Posterior cingulate gyrus (tissue), 11 donors: ENCODE measurements around the gene PTGS2.
"Not testable (repeated sequence)": the region's sequence is repeated elsewhere in the genome, so short reads cannot be mapped to it uniquely, and the experiment has no call there.

ENCODE experiments used
- DNase-seq, 10 donors: peaks; one replicate each; pipeline versions ENCODE4 v3.0.0 to v3.0.0-alpha.2; 2020 to 2021; ENCODE audit warnings: mixed read lengths in 3 of 10
- intact Hi-C: fragments of 100-400 bp; cut with DNase I; formaldehyde crosslinking; loops from one replicate; pipeline ENCODE4 v1.15.1; 2023

Gene PTGS2

DNA sequence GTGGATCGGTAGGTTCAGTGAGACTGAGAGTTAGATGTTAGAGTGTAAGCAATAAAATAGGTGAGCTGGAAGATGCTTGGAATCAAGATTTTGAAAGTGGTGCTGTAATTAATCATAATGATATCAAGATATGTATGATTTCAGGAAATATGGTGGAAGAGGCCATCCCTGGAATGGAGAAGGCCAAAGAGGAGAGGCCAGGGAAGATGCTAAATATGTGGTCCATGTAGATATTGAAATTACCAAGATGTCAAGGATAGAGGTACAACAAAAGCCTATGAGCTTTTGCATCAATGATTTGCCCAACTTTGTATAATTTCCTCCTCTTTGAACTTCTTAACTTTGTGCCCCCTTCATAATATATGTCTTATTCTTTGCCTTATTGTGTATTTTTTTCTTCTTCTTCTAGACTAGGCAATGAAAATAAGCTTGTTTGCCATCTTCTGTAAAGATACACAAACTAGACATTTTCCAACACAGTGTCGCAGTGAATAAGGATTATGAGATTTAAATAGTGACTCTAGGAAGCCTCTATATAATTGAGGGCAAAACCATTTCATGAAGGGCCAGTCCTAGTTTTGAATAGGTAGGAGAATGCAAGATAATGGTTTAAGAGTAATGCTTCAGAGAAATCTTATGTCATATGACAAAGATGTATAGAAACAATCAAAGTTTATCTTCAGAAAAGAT, 8.9 kb downstream of the PTGS2 start:
- intact Hi-C loops = no loop called here
- no peak for DNase-seq

DNA sequence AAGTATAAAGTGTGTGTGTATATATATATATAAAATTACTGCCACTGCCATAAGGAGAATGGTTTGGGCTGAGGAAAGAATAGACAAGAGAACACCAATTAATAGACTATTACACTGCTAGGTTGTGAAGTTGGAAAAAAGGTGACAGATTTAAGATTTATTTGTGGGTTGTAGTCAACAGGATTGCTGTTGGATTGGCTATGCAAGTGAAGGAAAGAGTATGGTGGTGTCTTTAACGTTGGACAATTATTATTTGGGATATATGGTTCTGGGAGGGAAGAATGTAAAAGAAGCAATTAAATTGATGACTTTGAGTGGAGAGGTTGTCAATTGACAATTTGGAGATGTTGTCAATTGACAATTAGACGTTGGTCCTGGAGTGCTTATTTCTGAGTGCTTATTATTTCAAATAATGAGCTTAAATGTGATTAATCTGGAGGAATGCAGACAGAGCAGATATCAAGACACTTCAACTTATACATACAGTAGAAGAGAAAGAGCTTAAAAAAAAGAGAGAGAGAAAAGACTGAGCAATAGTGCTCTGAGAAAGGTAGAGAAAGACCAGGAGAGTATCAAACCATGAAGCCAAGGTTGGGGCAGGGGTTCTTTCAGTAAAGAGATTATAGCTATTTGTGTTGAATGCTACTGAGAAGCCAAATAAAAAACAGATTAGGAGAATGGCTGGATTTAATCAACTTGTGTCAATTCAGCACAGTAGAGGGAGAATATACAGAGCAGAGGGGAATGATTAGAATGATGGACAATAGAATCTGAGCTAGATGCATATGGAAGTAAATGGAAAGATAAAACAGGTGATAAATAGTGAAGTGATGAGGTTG, 9.7 kb downstream of the PTGS2 start:
- intact Hi-C loops = no loop called here

DNA sequence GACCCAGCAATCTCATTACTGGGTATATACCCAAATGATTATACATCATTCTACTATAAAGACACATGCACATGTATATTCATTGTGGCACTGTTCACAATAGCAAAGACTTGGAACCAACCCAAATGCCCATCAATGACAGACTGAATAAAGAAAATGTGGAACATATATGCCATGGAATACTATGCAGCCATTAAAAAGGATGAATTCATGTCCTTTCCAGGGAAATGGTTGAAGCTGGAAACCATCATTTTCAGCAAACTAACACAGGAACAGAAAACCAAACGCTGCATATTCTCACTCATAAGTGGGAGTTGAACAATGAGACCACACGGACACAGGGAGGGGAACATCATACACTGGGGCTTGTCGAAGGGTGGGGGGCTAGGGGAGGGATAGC, 10.4 kb downstream of the PTGS2 start:
- DNase-seq, intact Hi-C loops: not testable (repeated sequence)

More for the DNA sequence above, 9.7 kb downstream of the PTGS2 start:
- DNase-seq = no peak

DNA sequence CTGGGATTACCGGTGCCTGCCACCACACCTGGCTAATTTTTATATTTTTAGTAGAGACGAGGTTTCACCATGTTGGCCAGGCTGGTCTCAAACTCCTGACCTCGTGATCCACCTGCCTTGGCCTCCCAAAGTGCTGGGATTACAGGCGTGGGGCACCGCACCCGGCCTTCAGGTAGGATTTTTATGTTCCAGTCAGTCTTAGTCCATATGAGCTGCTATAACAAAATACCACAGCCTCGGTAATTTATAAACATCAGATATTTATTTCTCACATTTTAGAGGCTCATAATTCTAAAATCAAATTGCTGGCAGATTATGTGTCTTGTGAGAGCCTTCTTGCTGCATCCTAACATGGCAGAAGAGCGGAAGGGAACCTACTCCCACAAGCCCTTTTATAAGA, 16.0 kb downstream of the PTGS2 start:
- intact Hi-C loops, DNase-seq: not testable (repeated sequence)

DNA sequence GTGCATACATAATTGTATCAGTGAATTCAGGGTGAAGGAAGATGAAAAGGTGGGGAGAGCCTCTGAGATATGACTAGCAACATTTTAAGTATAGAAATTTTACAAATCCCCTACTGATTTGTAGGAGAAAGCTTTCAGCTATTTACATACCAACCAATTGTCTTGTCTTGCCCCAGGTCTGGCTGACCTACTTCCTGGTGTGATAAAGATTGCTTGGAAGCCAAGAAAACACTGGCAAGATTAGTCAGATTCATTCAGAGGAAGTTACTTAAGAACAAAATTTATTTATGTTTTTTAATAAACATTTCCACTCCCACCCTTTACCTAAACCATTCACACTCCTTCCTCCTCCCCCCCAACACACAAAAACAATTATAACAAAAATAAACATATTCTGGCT, 17.5 kb downstream of the PTGS2 start:
- DNase-seq = no peak
- intact Hi-C loops = no loop called here

DNA sequence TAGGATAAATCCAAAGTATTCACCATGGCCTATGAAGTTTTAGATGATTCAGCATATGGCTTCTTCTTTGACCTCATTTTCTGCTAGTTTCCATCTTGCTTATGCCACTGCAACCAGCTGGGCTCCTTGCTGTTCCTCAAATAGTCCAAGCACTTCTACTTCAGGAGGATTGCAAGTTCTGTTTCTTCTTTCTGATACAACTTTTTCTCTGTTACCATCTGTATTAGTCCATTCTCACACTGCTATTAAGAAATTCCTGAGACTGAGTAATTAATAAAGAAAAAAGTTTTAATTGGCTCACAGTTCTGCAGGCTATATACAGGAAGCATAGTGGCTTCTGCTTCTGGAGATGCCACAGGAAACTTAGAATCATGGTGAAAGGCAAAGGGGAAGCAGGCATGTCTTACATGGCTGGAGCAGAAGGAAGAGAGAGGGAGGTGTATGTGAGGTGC, 20.3 kb downstream of the PTGS2 start:
- intact Hi-C loops = no loop called here
- DNase-seq = no peak

DNA sequence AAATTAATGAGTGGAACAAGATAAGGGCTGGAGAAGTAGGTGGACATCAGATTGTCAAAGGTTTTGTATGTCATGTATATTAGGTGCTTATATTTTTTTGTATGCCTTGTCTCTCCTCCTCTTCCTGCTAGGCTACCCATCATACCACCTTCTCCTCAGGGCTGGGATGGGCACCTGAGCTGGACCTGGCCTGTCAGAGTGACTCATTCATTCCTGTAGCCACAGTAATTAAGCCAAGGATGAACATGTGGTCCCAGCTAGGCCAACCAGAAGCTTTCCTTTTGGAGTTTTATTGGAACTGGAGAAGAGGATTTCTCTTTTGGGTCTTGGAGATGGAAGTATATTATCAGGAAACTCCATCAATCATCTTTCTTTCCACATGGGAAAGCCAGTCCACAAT, 21.2 kb downstream of the PTGS2 start:
- intact Hi-C loops = no loop called here
- no peak for DNase-seq

DNA sequence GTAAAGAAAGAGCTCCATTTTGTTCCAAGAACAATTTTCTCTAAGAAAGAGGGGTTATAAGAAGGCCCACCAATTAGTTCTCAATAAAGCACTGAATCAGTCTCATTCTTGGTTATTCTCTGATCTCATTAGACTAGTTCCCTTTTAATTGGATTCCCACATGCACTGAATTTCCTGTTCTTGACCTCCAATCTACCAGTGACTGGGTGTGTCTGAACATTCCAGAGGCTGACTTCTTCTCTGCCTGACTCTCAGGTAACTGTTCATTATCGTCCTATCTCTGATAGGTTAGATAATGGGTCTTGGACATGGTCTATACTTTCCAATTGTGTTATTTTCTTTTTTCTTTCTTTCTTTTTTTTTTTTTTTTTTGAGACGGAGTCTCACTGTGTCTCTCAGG, 22.7 kb downstream of the PTGS2 start:
- intact Hi-C loops = no loop called here
- no peak for DNase-seq

DNA sequence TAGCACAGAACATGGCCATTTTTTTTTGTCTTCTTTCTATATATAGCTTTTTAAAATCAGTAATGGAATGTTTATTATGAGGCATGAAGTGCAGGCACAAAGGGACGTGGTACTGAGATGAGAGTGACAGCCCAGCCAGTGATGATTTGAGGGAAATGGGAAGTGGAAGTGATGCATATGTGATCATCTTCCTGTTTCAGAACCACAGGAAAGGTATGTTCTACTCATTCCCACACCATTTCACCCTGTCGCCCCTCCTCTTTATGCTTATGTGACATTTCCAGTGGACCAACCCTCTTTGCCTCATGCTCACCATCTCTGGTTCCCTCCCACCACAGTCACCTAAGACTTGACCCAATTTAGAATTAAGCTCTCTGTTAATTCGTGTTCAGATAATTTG, 24.3 kb downstream of the PTGS2 start:
- no peak for DNase-seq
- intact Hi-C loops = no loop called here

DNA sequence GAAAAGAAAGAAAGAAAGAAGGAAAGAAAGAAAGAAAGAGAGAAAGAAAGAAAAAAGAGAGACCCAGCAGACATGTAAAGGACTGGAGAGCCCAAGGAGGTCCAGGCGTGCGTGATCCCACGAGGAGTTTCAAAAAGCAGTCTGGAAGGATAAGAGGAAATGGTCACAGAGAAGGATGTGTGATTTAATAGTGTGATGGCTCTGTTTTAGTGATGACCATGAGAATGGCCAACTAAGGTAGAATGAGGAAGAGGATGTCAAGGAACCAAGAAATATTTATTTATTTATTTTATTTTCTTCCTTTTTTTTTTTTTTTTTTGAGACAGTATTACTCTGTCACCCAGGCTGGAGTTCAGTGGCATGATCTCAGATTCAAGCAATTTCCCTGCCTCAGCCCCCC, 25.5 kb downstream of the PTGS2 start:
- DNase-seq = no peak
- intact Hi-C loops = no loop called here

DNA sequence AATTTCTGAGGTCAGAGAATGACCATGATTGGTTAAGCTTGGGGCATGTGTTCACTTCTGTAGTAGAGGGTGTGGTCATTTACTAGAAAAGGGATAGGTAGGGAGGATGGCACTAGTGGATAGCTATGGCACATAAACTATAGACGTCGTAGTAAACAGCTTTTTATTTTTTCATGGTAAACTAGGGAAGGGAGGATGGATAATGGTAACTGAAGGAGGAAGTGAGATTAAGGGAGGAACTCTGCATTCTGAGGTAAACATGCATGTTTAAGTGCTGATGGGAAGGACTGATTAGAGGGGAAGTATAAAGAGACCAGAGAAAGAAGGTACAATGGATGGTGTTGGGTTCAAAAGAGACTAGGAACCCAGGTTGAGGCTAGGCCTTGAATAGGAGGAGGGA, 26.9 kb downstream of the PTGS2 start:
- no peak for DNase-seq
- intact Hi-C loops = no loop called here

DNA sequence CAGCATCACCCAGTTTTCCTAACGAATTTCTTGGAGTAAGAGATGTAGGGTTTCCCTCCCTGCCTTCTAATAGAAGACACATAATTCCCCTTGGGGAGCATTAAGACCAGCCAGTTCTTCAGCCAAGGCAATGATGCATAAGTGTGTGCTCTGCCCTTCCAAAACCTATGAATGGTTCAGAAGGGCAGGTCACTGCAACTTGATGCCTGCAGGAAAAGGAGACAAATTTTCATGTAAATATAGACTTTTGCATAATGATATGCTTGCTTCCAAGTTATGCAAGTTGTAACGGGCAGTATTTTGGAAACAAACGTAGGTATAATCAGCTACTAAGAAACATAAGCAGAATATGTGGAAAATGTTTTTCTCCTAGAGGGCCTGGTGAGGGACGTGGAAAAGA, 31.6 kb downstream of the PTGS2 start:
- intact Hi-C loops = no loop called here
- DNase-seq = no peak

DNA sequence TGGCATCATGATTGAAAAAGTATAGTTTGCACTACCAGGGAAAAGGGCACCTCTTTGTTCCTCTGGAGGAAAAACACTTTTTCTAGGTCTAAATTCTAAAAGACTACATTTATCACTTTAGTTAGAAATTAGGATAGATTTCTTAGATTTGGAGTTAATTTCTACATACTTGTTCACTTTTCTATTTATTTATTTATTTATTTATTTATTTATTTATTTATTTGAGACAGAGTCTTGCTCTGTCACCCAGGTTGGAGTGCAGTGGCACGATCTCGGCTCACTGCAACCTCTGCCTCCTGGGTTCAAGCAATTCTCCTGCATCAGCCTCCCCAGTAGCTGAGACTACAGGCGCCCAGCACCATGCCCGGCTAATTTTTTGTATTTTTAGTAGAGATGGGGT, 32.2 kb downstream of the PTGS2 start:
- intact Hi-C loops, DNase-seq: not testable (repeated sequence)

DNA sequence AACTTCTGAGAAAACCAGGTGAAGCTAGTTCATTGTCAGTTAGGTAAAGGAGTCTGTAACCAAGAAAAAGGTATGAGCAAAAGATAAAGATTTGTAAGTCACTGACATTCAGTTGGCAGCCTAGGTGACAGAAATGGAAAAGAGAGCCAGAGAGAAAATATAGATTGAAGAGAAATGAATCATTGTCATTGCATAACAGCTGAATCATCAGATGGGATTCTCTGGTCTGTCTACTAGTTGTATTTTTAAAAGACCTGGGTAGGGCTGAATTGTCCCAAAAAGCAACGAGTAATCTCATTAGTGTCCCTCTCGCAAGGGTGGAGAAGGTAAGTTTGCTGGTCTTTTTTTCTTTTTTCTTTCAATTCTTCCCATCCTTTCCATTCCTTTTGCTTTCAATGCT, 36.6 kb downstream of the PTGS2 start:
- intact Hi-C loops = no loop called here
- DNase-seq = no peak

DNA sequence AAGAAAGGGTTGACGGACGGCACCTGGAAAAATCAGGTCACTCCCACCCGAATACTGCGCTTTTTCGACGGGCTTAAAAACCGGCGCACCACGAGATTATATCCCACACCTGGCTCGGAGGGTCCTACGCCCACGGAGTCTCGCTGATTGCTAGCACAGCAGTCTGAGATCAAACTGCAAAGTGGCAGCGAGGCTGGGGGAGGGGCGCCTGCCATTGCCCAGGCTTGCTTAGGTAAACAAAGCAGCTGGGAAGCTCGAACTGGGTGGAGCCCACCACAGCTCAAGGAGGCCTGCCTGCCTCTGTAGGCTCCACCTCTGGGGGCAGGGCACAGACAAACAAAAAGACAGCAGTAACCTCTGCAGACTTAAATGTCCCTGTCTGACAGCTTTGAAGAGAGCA, 42.7 kb downstream of the PTGS2 start:
- DNase-seq, intact Hi-C loops: not testable (repeated sequence)

DNA sequence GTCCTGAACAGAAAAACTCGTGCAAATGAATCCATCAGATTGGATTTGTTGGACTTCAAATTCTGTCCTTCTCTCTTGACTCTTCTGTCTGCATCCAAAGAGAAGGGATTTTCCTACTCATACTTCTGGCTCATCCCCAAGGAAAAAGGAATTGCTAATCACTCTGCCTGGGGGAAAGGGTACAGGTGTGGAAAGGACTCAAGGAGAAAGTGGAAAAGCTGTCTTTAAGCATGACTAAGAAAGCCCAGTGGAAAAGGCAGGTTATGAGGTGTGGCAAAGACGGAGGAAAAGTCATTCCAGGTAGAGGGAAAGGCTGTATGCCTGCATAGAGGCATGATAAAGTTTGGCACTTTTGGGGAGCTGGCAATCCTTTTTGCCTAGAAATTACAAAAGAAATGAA, 43.4 kb downstream of the PTGS2 start:
- no peak for DNase-seq
- intact Hi-C loops = no loop called here

DNA sequence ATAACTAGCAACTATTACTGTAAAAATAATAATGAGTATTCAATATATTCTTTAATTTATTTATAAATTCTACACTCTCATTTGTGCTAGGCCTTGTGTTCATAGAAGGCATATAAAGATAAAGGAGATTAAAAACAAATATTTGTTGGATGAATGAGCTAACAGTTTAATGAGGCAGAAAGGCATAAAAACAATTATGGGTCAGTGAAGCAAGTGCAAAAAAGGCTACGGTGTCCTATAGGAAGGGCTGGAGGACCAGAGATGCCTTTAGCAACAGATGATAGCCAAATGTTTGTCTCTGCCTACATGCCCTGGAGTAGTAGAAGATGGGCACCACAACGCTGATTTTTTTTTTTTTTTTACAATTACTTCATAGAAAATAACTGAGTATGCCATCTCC, 45.7 kb downstream of the PTGS2 start:
- intact Hi-C loops = no loop called here
- no peak for DNase-seq

DNA sequence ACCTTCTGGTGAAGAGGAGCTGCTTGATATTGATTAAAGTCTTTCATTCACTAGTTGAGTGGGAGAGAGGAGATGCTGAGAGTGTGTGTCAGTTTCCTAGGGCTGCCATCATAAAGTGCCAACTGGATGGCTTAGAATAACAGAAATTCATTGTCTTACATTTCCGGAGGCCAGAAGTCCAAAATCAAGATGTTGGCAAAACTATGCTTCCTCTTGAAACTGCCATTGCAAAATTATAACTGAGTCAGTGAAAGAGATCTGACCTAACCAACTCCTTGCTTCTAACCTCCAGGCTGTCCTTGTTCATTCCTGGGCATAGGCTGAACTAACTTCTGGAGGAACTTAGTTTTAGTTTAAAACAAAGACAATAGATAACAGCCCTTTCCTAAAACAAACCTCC, 47.1 kb downstream of the PTGS2 start:
- intact Hi-C loops = no loop called here
- no peak for DNase-seq

DNA sequence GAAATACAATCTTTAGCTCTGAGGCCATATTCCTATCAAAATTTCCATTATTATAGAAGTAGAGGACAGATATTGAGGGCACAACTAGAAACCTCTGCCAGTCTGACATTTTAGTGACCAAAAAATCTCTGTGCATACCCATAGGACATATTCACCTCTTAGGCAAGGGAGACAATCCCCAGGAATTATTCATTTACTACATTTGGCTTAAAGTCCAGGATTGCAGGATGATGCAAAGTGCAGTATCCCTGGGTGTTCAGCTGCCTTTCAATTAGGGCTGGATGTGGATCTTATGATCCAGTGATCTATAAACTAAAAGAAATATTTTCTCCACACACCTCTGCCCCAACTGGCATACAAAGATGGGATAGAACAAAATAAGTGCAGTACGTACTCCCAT, 50.9 kb downstream of the PTGS2 start:
- DNase-seq = no peak
- intact Hi-C loops = no loop called here

DNA sequence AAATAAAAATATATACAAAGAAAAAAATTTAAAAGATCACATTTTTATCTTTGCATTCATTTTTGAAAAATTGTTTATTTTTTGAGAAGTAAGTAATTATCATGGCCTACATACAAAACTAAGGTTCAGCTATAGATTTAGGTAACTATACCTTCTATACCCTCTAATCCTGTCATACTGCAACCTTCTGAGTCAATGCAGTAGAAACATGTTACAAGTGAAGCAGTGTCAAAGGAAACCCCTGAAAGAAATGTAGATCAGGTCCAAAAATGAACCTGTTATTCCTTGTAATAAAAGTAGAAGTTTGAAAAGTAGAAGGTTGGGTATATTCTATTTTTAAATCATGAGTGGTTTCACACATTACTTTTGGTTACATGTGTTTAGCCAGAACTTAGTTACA, 51.3 kb downstream of the PTGS2 start:
- intact Hi-C loops = no loop called here
- DNase-seq = no peak

DNA sequence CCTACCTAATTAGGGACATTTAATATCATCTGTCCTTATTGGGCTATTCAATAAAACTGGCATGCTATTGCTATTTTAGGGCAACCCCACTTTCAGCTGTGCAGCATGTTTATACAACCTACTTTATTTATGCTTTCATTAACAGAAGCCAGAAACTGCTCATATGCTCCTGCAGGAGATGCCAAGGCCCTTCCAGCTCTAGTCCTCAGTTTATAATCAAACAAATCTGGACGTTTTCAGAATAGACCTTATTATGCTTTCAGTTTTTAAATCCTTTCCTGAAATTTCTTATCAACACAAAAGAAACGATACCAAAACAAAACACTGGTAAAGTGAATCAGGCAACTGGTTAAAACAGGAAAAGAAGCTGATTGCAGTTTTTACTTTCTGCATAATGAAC, 53.2 kb downstream of the PTGS2 start:
- intact Hi-C loops = no loop called here
- DNase-seq = no peak

DNA sequence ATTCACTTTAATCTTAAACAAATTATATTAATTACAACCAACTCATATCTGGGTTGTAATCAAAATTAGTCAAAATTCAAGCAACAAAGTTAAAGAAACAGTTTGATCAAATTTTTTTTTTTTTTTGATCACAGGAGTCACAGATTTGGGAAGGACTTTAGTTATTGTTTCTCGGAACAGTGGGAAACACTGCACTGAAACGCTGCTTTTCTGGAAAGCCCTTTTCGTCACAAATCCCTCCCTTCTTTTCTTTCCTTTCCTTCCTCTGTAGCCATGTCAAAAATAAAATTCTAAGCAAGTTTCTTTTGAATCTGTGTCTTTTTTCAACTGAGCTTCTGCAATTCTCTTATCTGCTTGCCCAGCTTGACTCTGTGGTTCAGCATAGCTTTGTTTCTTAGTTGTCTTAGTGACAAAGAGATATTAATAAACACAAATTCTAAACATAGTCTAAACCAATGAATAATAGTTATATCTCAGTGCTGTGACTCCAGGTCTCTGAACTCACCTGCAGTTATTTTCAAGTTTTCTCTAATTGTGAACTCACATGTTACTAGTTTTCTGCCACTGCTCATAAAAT, 53.8 kb downstream of the PTGS2 start:
- intact Hi-C loops = no loop called here

More for the DNA sequence above, 53.8 kb downstream of the PTGS2 start:
- DNase-seq = no peak
